CD4-positive, alpha-beta T cell treated with Interleukin-15 for 1 hour (primary cell): ENCODE data around the gene CLIP4.
A peak's percentile ranks its signal among the peaks of the same experiment; 100 is the strongest.

Source experiments
- DNase-seq: peaks from one replicate; pipeline ENCODE4 v3.0.0-alpha.2; 2020

CLIP4 gene

GRCh38 chr2:29193681-29194080 lies 78.5 kb downstream of the CLIP4 start:
- no peak for DNase-seq

- no peak for DNase-seq
Observed at GRCh38 chr2:29195796-29196195, 80.6 kb downstream of the CLIP4 start.

GRCh38 chr2:29196792-29197788 lies 81.9 kb downstream of the CLIP4 start:
- DNase-seq = peak; percentile 70

- DNase-seq = no peak
Observed at GRCh38 chr2:29201979-29202378, 86.8 kb downstream of the CLIP4 start.

- DNase-seq = no peak
Observed at GRCh38 chr2:29202819-29203495, 87.7 kb downstream of the CLIP4 start.

- no peak for DNase-seq
Observed at GRCh38 chr2:29206941-29207340, 91.7 kb downstream of the CLIP4 start.

GRCh38 chr2:29207352-29208148 lies 92.3 kb downstream of the CLIP4 start:
- no peak for DNase-seq

GRCh38 chr2:29209551-29209950 lies 94.3 kb downstream of the CLIP4 start:
- no peak for DNase-seq

GRCh38 chr2:29212009-29212408 lies 96.8 kb downstream of the CLIP4 start:
- no peak for DNase-seq

- DNase-seq = no peak
Observed at GRCh38 chr2:29213888-29214291, 98.7 kb downstream of the CLIP4 start.

- DNase-seq = no peak
Observed at GRCh38 chr2:29215073-29215472, 99.9 kb downstream of the CLIP4 start.

- DNase-seq = no peak
Observed at GRCh38 chr2:29215739-29216608, 100.8 kb downstream of the CLIP4 start.

- no peak for DNase-seq
Observed at GRCh38 chr2:29216609-29216909, 101.3 kb downstream of the CLIP4 start.

- DNase-seq = no peak
Observed at GRCh38 chr2:29218071-29218470, 102.9 kb downstream of the CLIP4 start.

GRCh38 chr2:29218550-29219125 lies 103.4 kb downstream of the CLIP4 start:
- DNase-seq = no peak

GRCh38 chr2:29219374-29219773 lies 104.2 kb downstream of the CLIP4 start:
- DNase-seq = no peak

- DNase-seq = no peak
Observed at GRCh38 chr2:29220506-29221270, 105.5 kb downstream of the CLIP4 start.

GRCh38 chr2:29222381-29223179 lies 107.4 kb downstream of the CLIP4 start:
- no peak for DNase-seq

- no peak for DNase-seq
Observed at GRCh38 chr2:29223257-29223656, 108.0 kb downstream of the CLIP4 start.
